HCT116 (cell line): ENCODE data around the gene GLB1L. TPM values are rescaled to one million over a fixed set of nuclear protein-coding genes. Genes with fewer than 3 reads are reported as not detected.

Source experiments
- ATAC-seq: fragments of 200-7000 bp; cut with Tn5 transposase; 2 replicates; pipeline ENCODE4 v1.9.1; 2020; ENCODE audit warnings: mild to moderate bottlenecking, moderate library complexity
- BruUV-seq: library from RNA; stranded (reverse); fragments of 400-500 nt; replicated peaks from 2 replicates; lab custom pipeline; 2021; lab: Mats Ljungman, UMichigan
- CTCF ChIA-PET: fragments of 300-600 bp; sonication (Branson Sonifier 250); formaldehyde crosslinking; loops from one replicate; lab custom pipeline; 2021; ENCODE audit warnings: antibody characterized with exemption; lab: Charles Lee
- POLR2A ChIA-PET: fragments of 300-600, 350-600 bp; sonication (Branson Sonifier 250); formaldehyde crosslinking; loops from one replicate; lab custom pipeline; 2021; ENCODE audit warnings: antibody characterized with exemption; lab: Charles Lee
- RAD21 ChIA-PET, 2 experiments: fragments of 300-600 bp; sonication (Branson Sonifier 250); formaldehyde crosslinking; loops; one replicate each; lab custom pipeline; 2023; ENCODE audit warnings: low total read pairs in 2 of 2; ENCODE audit not compliant: uncharacterized antibody in 2 of 2, unreplicated experiment in 2 of 2, low non-redundant PET in 1 of 2; lab: Charles Lee
- DNase-seq: peaks from one replicate; pipeline ENCODE4 v3.0.0-alpha.2; 2010; ENCODE audit warnings: low read depth, low spot score
- H2AFZ ChIP-seq: fragments of 200-600 bp; shearing (Covaris generic), sonication (generic); 2 replicates; pipeline ENCODE4 v1.6.1; 2017; ENCODE audit warnings: low read depth, mixed run types, mixed read lengths, antibody characterized with exemption, low read length; ENCODE audit not compliant: poor library complexity, severe bottlenecking
- H3K27ac ChIP-seq: 2 replicates; pipeline ENCODE4 v1.5.1; 2012; ENCODE audit warnings: low read depth, low read length
- H3K27me3 ChIP-seq: fragments of 200-600 bp; sonication (generic); 2 replicates; pipeline ENCODE4 v1.6.1; 2016; ENCODE audit warnings: mixed run types, low read length, mixed read lengths; ENCODE audit not compliant: insufficient read depth
- H3K36me3 ChIP-seq, 2 experiments: fragments of 200-500 bp in 1 of 2; fragments of 200-600 bp in 1 of 2; sonication (Bioruptor generic) in 1 of 2; sonication (generic) in 1 of 2; 2 replicates each; pipeline versions ENCODE4 v1.5.1 to v1.6.1; 2014 to 2016; ENCODE audit warnings: low read length in 2 of 2, inconsistent platforms in 1 of 2, mixed read lengths in 1 of 2, mixed run types in 1 of 2; ENCODE audit not compliant: insufficient read depth in 2 of 2, control insufficient read depth in 1 of 2
- H3K4me1 ChIP-seq, 2 experiments: fragments of 200-600 bp in 1 of 2; sonication (generic) in 1 of 2; 2 replicates each; pipeline versions ENCODE4 v1.5.1 to v1.6.1; 2012 to 2017; ENCODE audit warnings: low read length in 2 of 2, inconsistent platforms in 1 of 2, mild to moderate bottlenecking in 1 of 2, mixed read lengths in 1 of 2, mixed run types in 1 of 2, moderate library complexity in 1 of 2; ENCODE audit not compliant: insufficient read depth in 2 of 2, control insufficient read depth in 1 of 2
- H3K4me2 ChIP-seq: fragments of 200-600 bp; sonication (generic); 2 replicates; pipeline ENCODE4 v1.6.1; 2017; ENCODE audit warnings: mixed run types, low read length, mixed read lengths
- H3K4me3 ChIP-seq, 2 experiments: fragments of 200-600 bp in 1 of 2; sonication (generic) in 1 of 2; replicated peaks in 1 of 2; 2 replicates each; pipeline ENCODE4 v1.5.1; 2011 to 2016; ENCODE audit warnings: low read length in 2 of 2, control low read depth in 1 of 2, low read depth in 1 of 2, mild to moderate bottlenecking in 1 of 2, mixed read lengths in 1 of 2, mixed run types in 1 of 2
- H3K79me2 ChIP-seq: fragments of 200-600 bp; sonication (generic); 2 replicates; pipeline ENCODE4 v1.6.1; 2017; ENCODE audit warnings: mild to moderate bottlenecking, mixed run types, low read length, moderate library complexity, mixed read lengths; ENCODE audit not compliant: insufficient read depth
- H3K9ac ChIP-seq: fragments of 200-600 bp; sonication (generic); 2 replicates; pipeline ENCODE4 v1.6.1; 2016; ENCODE audit warnings: low read length, mixed read lengths
- H3K9me2 ChIP-seq: fragments of 200-600 bp; sonication (generic), shearing (Covaris generic); 2 replicates; pipeline ENCODE4 v1.6.1; 2017; ENCODE audit warnings: mixed run types, mild to moderate bottlenecking, moderate library complexity; ENCODE audit not compliant: insufficient read depth
- H3K9me3 ChIP-seq, 2 experiments: fragments of 200-500 bp in 1 of 2; fragments of 200-600 bp in 1 of 2; sonication (Bioruptor generic) in 1 of 2; sonication (generic) in 1 of 2; 2 replicates each; pipeline ENCODE4 v1.6.1; 2014 to 2017; ENCODE audit warnings: low read length in 2 of 2, mixed read lengths in 2 of 2, inconsistent platforms in 1 of 2, low read depth in 1 of 2, mild to moderate bottlenecking in 1 of 2, mixed run types in 1 of 2, moderate library complexity in 1 of 2; ENCODE audit not compliant: control insufficient read depth in 1 of 2, insufficient read depth in 1 of 2
- H4K20me1 ChIP-seq: fragments of 200-600 bp; sonication (generic), shearing (Covaris generic); 2 replicates; pipeline ENCODE4 v1.6.1; 2017; ENCODE audit warnings: mixed run types, mild to moderate bottlenecking, moderate library complexity; ENCODE audit not compliant: insufficient read depth
- ATF3 ChIP-seq: IDR thresholded peaks from 2 replicates; pipeline ENCODE4 v1.6.1; 2012
- CBX3 ChIP-seq: IDR thresholded peaks from 2 replicates; pipeline ENCODE4 v1.6.1; 2012; ENCODE audit warnings: low read depth
- ELF1 ChIP-seq: IDR thresholded peaks from 2 replicates; pipeline ENCODE4 v1.6.1; 2012; ENCODE audit warnings: low read depth, borderline replicate concordance
- EZH2phosphoT487 ChIP-seq: fragments of 200-600 bp; IDR thresholded peaks from 2 replicates; pipeline ENCODE4 v1.6.1; 2018; ENCODE audit warnings: antibody characterized with exemption, borderline replicate concordance
- POLR2AphosphoS5 ChIP-seq: IDR thresholded peaks from 2 replicates; pipeline ENCODE4 v1.6.1; 2011; ENCODE audit warnings: mild to moderate bottlenecking, low read depth, low read length, moderate library complexity
- REST ChIP-seq: IDR thresholded peaks from 2 replicates; pipeline ENCODE4 v1.6.1; 2012; ENCODE audit warnings: low read depth
- SIN3A ChIP-seq: IDR thresholded peaks from 2 replicates; pipeline ENCODE4 v1.6.1; 2012; ENCODE audit warnings: low read depth
- SP1 ChIP-seq: IDR thresholded peaks from 2 replicates; pipeline ENCODE4 v1.6.1; 2012; ENCODE audit warnings: low read depth
- SRF ChIP-seq: IDR thresholded peaks from 2 replicates; pipeline ENCODE4 v1.6.1; 2012; ENCODE audit warnings: low read depth
- ZBTB33 ChIP-seq: IDR thresholded peaks from 2 replicates; pipeline ENCODE4 v1.6.1; 2011; ENCODE audit warnings: mild to moderate bottlenecking, low read length, moderate library complexity; ENCODE audit not compliant: insufficient replicate concordance; ENCODE audit errors: extremely low read depth
- intact Hi-C: fragments of 100-400 bp; cut with micrococcal nuclease; formaldehyde crosslinking; loops from 2 replicates; pipeline ENCODE4 v1.10.0; 2022
- total RNA-seq: library from RNA; stranded (reverse); gene quantifications from one replicate; pipeline ENCODE4 v1.2.1, GENCODE V29; 2021; ENCODE audit not compliant: unreplicated experiment

GLB1L gene
- total RNA-seq, 1 experiment from 2014 or later = 6.6 TPM

- no TSS peak for BruUV-seq
- H3K4me2 ChIP-seq = no peak overlapping the region
- ChIA-PET RAD21 (no interaction called here), POLR2A (no interaction called here), CTCF (no interaction called here)
- H3K79me2 ChIP-seq = peaks cover 16% of the 10 kb centered on the region
- no peak overlapping the region for H3K9ac ChIP-seq
- no peak overlapping the region for H3K4me3 ChIP-seq
- no peak overlapping the region for H2AFZ ChIP-seq
- no peaks in the 10 kb centered on the region for H3K9me3 ChIP-seq
- intact Hi-C loops = no loop called here
- DNase-seq (no peak), ATAC-seq (no peak)
- H3K4me1 ChIP-seq = peaks cover 11 to 19% of the 10 kb centered on the region in 2 experiments; a peak in 3 of 4 replicates
- no peak overlapping the region for H3K27ac ChIP-seq
- no peaks in the 10 kb centered on the region for H3K27me3 ChIP-seq
- no peaks in the 10 kb centered on the region for H3K9me2 ChIP-seq
- H4K20me1 ChIP-seq = no peaks in the 10 kb centered on the region
- H3K36me3 ChIP-seq = peaks cover 25 to 26% of the 10 kb centered on the region in 2 experiments; a peak in 3 of 4 replicates
- TF ChIP-seq POLR2AphosphoS5 = no peak
Observed at GRCh38 chr2:219223831-219224610, 21.2 kb downstream of the GLB1L start.

- POLR2A ChIA-PET = no interaction called here
- peaks cover 25 to 26% of the 10 kb centered on the region in 2 experiments; a peak in 3 of 4 replicates for H3K36me3 ChIP-seq
- intact Hi-C loops = no loop called here
- TF ChIP-seq SP1 (no peak), EZH2phosphoT487 (no peak), ZBTB33 (no peak), REST (no peak), SIN3A (no peak), ATF3 (no peak), CBX3 (no peak), SRF (no peak), ELF1 (no peak)
Observed at GRCh38 chr2:219221957-219222518, 23.2 kb downstream of the GLB1L start.

More at GRCh38 chr2:219221957-219222518, 23.2 kb downstream of the GLB1L start:
- no peak overlapping the region for H3K9ac ChIP-seq
- no peaks in the 10 kb centered on the region for H3K9me3 ChIP-seq
- no peaks in the 10 kb centered on the region for H4K20me1 ChIP-seq
- H3K4me2 ChIP-seq = no peak overlapping the region
- ChIA-PET RAD21 (no interaction called here), CTCF (no interaction called here)
- no peaks in the 10 kb centered on the region for H3K79me2 ChIP-seq
- no peaks in the 10 kb centered on the region for H3K27me3 ChIP-seq
- H3K4me3 ChIP-seq = no peak overlapping the region
- no peak overlapping the region for H3K27ac ChIP-seq
- H2AFZ ChIP-seq = no peak overlapping the region
- H3K4me1 ChIP-seq = peaks cover 9 to 27% of the 10 kb centered on the region in 2 experiments; a peak in 3 of 4 replicates
- ATAC-seq (no peak), DNase-seq (no peak)
- BruUV-seq = no TSS peak
- no peaks in the 10 kb centered on the region for H3K9me2 ChIP-seq
